NCI-H524 treated with DMSO at 0.1 percent for 48 hours (cell line): ENCODE results near the gene IL17REL.

Experiments used
- DNase-seq: peaks from one replicate; lab custom pipeline; 2025; lab: John Stamatoyannopoulos, UW

Gene IL17REL

GRCh38 chr22:50046019-50046415, 33.5 kb upstream of the IL17REL start:
- DNase-seq = no peak

GRCh38 chr22:50045211-50046018, 32.9 kb upstream of the IL17REL start:
- no peak for DNase-seq

DNA sequence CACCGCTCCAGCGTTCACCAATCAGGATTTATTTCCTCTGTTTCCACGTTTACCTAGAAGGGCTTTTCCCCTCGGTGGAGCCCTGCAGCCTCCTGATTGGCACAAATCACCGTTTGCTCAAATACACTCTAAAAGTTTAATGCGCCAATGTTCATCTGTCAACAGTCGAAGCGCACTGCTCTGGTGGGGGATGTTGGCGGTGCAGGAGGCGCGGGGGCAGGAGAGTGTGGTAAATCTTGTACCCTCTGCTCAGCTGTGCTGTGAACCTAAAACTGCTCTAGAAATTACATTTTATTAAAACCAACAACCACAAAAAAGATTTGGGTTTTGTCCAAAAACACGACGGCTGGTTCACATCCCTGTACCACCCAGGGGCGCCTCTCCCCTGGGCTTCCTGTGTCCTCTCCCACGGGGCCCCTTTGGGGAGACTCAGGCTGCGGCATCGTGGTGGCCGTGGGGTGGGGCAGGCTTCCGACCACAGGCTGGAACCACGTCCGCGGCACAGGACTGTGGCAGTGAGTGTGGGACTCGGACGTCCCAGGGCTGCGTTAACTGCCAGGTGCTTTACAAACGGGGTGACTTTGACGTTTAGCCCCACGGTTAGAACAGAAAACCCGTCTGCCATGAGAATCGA, 32.0 kb upstream of the IL17REL start:
- no peak for DNase-seq

- no peak for DNase-seq
Observed at GRCh38 chr22:50041361-50042065, 28.9 kb upstream of the IL17REL start.

DNA sequence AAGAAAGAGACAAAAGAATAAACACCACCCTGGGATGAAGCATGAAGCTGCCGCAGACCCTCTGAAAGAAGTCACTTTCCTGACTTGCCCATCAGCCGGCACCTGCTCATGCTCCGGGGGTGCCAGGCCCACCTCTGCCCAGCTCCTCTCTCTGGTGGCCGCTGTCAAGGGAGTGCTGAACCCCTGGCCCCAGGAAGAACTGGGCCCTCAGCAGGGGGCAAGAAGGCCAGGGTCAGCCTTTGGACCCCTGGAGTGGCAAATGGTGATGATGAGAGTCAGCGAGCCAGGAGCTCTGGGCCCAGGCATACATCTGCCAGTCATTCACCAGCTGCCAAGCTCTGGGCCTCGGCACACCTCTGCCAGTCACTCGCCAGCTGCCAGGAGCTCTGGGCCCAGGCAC, 28.2 kb upstream of the IL17REL start:
- no peak for DNase-seq

DNA sequence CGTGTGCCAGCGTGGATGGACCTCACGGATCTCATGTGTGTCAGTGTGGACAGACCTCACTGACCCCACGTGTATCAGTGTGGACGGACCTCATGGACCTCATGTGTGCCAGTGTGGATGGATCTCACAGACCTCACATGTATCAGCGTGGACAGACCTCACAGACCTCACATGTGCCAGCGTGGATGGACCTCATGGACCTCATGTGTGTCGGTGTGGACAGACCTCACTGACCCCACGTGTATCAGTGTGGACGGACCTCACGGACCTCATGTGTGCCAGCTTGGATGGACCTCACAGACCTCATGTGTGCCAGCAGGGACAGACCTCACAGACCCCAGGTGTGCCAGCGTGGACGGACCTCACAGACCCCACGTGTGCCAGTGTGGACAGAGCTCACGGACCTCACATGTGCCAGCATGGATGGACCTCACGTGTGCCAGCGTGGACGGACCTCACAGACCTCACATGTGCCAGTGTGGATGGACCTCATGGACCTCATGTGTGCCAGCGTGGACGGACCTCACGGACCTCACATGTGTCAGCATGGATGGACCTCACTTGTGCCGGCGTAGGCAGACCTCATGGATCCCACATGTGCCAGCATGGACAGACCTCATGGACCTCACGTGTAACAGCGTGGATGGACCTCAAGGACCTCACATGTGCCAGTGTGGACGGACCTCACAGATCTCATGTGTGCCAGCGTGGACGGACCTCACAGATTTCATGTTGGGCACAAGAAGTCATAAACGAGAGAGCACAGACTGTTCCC, 27.3 kb upstream of the IL17REL start:
- no peak for DNase-seq

DNA sequence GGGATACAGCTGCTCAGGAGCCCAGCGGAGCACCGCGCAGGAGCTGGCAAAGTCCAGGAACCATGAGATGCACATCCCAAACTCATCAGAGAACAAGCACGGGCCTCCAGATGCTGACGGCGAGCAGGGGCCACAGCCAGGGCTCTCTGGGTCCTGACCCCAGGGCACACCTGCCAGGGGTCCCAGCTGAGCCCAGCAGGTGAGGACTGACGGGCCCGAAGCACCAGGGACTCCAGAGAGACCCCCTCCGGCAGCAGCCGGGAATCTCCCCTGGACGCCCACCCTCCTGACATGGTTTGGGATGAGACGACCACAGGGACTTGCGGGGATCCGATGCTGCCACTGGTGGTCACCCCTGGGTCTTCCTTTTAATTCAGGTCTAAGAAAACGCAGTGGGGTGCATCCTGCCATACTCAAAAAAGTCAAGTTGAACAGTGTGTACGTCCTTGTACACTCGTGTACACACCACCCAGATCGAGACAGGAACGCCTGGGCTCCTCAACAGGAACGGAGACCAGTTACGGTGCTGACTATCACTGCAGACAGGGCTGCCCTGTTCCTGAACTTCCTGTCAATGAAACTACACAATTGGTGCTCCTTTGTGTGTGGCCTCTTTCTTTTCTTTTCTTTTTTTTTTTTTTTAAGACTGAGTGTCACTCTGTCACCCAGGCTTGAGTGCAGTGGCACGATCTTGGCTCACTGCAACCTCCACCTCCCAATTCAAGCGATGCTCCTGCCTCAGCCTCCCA, 23.6 kb upstream of the IL17REL start:
- DNase-seq = no peak

DNA sequence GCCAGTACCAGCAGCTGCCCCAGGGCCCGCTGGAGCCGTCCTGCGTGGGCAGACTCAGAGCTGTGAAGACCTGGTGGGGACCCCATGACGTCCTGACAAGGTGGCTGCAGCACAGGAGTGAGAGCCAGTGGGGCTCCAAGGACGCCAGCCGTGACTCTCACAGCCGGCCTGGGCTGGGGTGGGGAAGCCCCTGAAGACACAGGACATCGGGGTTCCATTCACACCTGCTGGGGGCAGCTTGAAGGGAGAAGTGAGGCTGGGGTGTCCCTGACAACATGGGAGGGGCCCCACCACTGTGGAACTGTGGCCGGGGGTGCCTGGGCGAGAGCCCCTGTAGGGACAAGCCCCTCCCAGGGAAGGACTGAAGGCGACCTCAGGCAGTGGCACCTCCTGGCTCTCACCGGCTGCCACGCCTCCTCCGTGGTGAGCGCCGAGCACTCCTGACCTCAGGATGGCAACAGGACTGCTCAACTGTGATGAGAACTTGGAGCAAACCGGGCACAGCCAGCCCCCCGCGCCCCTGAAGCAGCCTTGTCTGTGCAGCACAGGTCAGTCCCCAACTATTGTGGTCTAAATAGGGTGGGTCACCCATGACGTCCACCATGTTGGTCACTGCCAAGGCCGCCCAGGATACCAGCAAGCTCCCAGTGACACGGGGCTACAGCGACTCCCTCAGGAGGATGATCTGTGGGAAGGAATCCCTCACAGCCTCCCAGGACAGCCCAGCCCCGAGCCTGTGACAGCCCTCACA, 22.7 kb upstream of the IL17REL start:
- no peak for DNase-seq

DNA sequence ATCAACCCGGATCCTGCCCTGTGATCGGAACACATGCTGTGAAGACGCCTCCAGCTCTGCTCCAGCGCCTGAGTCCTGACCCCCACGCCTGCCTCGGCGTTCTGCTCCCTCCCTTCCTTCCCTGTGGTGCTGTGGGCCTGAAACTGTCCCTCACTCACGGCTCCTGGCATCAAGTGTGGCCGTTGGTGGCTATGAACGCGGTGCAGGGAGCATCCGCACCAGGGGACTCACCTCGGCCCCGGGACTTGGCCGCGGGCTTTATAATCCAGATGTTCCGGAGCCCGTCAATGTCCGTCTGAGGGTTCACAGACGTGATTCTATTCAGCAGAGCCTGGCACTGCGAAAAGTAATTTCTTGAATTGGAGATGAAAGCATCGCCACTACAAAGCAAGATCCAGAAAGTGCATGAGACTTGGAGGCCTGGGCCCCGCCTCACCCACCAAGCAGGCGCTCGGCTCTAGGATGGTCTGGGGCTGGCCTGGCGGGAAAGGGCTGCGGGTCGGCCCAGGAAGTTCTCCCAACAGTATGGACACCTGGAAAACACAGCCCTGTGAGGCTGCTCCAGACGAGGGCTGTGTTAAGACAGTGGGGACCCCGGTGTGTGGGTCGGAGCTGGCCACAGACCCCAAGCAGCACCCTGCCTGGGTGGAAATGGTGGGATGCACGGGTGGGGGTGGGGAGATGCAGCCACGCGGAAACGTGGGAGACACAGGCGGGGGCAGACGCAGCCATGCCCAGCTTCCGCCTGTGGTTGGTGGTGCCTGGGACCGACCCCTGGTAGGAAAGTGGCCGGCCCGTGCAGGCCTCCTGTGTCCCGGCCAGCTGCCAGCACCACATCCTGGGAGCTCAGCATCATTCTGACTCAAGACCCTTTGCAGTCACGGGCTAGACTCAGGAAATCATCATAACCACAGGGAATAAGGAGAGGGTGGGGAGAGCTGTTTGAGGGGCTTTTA, 21.8 kb upstream of the IL17REL start:
- no peak for DNase-seq

- DNase-seq = no peak
Observed at GRCh38 chr22:50032941-50033601, 20.5 kb upstream of the IL17REL start.

DNA sequence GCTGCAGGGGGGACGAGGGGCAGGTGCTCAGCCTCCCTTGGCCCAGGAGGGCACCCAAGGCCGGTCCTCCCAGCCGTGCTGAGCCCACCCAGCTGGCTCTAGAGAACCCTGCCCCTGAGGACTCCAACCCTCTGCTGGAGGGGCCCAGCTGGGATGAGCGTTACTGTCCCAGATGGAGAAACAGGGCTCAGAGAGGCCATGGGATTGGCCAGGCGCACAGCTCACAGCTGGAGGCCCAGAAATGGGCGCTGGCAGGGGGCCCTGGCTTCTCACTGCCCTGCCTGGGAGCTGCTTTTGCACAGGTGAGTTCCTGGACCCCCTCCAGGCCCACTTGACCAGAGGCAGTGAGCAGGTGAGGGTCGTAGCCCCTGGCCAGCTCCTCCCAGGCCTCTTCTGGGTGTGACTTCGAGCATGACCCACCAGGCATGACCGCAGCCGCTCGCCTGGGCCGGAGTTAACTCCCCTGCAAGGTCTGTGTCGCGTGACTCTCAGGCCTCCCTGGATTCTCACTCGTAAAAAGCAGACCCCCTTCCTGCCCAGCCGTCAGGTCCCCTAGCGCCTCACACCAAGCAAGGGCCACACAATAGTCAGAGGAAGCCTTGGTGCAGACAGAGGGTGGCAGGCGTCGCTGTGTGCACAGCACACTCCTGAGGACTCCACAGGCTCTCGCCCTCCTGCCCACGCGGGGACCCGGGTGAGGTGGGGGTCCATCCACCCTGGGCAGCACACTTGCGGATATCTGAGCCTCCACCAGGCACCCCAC, 19.7 kb upstream of the IL17REL start:
- DNase-seq = no peak

GRCh38 chr22:50031189-50032091, 18.9 kb upstream of the IL17REL start:
- no peak for DNase-seq

DNA sequence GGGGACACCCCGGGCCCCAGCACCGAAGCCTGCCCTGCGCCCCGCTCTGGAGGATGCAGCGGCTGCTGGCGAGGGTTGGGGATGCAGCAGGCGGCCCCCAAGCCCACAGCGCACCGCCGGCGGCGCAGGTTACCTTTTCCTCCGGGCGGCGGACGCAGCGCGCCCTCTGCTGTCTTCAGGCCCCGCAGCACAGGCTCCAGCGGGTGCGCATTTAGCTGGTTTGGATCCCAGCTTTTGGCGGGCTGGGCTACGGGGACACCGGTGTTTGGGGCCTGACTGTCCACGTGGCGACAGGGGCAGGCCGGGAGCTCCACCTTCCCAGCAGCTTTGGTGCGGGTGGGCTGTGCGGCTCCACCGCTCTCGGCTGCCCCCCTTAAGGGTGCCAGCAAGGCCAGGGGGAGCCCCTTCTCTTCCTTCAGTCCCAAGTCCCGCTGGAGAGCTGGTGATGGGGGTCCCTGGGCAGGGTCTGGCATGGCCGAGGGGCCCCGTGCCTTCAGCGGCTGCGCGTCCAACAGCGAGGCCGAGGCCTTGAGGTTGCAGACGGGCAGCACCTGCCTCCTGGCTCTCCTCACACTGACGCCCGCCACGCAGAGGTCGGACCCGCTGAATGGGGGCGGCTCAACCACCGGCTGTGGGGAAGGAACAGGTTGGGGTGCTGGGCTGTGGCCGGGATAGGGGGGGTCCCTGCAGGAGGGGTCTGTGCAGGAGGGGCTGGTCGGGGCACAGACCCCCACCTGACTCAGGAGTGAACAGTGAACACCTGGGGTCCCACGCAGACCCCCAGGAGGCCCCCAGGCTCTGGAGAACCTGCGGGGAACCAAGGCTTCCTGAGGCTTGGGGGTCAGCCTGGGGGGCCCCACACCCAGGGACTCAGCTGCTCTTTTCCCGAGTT, 18.0 kb upstream of the IL17REL start:
- DNase-seq = peak; percentile 12

GRCh38 chr22:50027639-50028537, 15.3 kb upstream of the IL17REL start:
- no peak for DNase-seq

DNA sequence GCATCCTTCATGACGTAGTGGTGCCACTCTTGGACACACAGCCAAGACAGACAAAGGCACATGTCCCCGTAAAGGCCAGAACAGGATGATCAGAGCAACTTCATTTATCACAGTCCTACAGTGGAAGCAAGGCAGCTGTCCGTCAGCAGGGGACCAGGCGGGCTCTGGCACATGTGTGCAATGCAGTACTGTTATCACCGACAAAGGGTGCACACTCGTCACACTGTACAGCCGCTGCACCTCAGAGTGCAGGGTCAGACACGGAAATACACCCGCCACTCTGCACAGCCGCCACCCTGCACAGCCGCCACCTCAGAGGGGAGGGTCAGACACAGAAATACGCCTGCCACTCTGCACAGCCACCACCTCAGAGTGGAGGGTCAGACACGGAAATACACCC, 13.4 kb upstream of the IL17REL start:
- DNase-seq = no peak
